IPS-NIHi7 (cell line): ENCODE data around the gene CGN.
"Not testable (repeated sequence)": the region's sequence is repeated elsewhere in the genome, so short reads cannot be mapped to it uniquely, and the experiment has no call there.

ENCODE experiments used
- DNase-seq: peaks from one replicate; pipeline ENCODE4 v3.0.0; 2012; ENCODE audit warnings: mixed read lengths; ENCODE audit errors: extremely low spot score

CGN gene

DNA sequence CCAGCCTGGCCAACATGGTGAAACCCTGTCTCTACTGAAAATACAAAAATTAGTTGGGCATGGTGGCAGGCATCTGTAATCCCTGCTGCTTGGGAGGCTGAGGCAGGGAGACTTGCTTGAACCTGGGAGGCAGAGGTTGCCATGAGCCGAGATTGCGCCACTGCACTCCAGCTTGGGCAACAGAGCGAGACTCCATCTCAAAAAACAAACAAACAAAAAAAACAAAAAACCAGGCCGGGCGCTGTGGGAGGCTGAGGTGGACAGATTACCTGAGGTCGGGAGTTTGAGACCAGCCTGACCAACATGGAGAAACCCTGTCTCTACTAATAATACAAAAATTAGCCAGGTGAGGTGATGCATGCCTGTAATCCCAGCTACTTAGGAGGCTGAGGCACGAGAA is 11.2 kb downstream of the CGN start:
- DNase-seq: not testable (repeated sequence)

DNA sequence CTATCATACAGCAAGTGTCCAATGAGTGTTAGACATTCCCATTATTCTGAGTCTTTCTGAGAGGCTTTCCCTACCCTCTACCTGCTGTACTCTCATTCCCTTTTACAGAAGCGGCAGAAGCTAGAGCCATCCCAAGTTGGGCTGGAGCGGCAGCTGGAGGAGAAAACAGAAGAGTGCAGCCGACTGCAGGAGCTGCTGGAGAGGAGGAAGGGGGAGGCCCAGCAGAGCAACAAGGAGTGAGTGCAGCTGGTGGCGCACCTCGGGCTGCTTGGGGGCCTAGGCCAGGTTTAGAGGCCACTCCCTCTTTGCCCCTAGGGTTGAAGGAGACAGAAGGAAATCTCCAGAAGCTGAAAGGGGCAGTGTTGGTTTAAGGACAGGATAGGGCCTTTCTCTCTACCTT is 12.1 kb downstream of the CGN start:
- no peak for DNase-seq

DNA sequence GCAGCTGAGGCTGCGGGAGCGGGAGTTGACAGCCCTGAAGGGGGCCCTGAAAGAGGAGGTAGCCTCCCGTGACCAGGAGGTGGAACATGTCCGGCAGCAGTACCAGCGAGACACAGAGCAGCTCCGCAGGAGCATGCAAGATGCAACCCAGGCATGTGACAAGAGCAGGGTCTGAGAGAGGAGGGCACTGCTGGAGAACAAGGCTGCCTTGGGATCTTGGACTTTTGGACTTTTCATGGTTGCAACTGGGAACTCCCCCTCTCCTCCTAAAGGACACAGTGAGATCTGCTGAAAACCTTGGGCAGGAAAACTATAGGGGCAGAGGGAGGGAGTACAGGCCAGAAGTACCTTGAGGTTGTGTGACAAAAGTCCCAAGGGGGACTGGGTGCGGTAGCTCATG is 13.5 kb downstream of the CGN start:
- DNase-seq: no peak

DNA sequence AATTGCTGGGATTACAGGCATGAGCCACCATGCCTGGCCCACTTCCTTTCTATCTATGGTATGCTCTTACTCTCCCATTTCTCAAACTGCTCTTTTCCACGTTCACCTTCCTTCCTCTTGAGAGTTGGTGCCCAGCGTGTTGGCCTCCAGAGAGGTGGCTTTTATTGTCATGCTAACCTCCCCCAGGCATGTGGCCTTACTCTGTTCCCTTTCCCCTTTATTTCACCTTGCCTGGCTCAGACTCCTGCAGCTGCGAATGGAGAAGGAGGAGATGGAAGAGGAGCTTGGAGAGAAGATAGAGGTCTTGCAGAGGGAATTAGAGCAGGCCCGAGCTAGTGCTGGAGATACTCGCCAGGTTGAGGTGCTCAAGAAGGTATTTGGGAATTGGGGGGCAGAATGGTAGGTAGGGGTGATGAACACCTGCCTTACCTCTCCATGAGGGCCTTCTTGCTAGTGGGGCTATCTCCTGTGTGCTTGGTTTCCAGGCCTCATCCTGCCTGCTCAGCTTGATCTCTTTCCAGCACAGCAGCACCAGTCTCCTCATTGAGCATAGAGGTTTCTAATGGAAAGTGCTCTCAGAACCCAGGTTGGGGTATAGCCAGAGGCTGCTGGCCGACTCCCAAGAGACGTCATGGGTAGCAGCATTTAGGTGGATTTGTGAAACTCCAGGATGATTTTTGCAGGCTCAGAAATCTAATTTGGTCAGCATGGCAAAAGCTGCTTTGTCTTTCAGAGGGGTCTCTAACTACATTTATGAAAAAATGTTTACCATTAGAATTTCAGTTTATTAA is 15.7 kb downstream of the CGN start:
- no peak for DNase-seq

DNA sequence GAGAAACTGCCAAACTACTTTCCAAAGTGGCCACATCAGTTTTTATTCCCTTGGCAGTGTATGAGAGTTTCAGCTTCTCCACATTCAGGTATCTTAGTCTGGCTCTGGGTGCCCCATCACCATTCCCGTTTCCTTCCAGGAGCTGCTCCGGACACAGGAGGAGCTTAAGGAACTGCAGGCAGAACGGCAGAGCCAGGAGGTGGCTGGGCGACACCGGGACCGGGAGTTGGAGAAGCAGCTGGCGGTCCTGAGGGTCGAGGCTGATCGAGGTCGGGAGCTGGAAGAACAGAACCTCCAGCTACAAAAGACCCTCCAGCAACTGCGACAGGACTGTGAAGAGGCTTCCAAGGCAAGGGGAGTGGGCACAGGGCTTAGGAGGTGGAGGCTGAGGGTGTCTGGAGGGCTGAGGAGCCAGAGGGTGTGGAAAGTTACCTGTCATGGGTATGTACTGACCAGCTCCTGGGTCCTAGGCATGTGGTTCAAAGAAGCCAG is 18.1 kb downstream of the CGN start:
- no peak for DNase-seq

DNA sequence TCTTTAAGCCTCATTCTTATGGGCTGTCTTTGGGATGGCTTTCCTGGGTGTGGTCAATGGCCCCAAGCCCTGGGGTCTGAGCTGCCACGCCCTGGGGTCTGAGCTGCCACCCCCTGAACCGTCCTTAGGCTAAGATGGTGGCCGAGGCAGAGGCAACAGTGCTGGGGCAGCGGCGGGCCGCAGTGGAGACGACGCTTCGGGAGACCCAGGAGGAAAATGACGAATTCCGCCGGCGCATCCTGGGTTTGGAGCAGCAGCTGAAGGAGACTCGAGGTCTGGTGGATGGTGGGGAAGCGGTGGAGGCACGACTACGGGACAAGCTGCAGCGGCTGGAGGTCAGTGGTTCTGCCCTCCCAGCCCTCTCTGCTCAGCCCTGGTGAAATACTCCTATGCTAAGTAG is 18.6 kb downstream of the CGN start:
- no peak for DNase-seq

DNA sequence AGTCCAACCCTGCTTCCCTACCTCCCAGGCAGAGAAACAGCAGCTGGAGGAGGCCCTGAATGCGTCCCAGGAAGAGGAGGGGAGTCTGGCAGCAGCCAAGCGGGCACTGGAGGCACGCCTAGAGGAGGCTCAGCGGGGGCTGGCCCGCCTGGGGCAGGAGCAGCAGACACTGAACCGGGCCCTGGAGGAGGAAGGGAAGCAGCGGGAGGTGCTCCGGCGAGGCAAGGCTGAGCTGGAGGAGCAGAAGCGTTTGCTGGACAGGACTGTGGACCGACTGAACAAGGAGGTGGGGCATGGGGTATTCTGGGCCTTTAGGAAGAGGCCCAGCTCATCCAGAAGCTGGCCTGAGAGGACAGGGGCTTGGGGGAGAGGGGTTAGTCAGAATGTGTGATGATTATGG is 19.3 kb downstream of the CGN start:
- no peak for DNase-seq

DNA sequence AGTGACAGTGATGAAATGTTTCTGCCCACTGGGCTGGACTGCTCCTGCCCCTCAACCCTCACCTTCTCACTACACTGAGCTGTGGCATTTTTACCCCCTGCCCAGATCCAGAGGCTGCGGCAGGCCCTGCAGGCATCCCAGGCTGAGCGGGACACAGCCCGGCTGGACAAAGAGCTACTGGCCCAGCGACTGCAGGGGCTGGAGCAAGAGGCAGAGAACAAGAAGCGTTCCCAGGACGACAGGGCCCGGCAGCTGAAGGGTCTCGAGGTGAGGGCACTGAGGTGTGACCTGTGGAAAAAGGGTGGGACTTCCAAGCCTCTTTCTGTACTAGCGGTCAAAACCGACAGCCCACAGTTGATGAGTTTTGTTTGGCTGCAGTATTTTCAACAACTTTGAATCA is 22.7 kb downstream of the CGN start:
- DNase-seq: no peak

DNA sequence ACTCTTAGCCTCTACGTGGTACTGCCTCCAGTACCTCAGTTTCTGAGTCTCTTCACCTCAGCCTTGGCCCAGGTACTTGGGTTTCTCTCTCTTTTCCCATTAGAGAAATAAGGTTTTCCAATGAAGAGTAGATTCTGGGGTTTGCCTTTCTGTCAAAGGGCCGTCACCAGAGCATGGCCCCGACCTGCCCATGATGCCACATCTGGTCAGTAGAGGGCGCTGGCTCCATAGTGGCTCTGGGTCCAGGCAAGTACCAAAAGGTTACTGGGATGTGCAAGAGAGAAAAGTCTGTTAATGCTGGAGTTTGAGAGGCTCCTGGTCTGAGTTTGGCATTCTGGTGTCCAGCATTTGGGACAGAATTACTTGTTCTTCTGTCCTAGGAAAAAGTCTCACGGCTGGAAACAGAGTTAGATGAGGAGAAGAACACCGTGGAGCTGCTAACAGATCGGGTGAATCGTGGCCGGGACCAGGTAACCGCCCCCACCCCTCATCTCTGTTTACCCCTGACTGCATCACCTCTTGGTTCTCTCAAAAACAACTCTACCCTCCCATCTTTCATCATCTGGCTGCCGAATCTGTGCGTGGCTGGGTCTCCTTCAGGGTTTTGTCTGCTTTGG is 23.6 kb downstream of the CGN start:
- DNase-seq: peak; percentile 83

DNA sequence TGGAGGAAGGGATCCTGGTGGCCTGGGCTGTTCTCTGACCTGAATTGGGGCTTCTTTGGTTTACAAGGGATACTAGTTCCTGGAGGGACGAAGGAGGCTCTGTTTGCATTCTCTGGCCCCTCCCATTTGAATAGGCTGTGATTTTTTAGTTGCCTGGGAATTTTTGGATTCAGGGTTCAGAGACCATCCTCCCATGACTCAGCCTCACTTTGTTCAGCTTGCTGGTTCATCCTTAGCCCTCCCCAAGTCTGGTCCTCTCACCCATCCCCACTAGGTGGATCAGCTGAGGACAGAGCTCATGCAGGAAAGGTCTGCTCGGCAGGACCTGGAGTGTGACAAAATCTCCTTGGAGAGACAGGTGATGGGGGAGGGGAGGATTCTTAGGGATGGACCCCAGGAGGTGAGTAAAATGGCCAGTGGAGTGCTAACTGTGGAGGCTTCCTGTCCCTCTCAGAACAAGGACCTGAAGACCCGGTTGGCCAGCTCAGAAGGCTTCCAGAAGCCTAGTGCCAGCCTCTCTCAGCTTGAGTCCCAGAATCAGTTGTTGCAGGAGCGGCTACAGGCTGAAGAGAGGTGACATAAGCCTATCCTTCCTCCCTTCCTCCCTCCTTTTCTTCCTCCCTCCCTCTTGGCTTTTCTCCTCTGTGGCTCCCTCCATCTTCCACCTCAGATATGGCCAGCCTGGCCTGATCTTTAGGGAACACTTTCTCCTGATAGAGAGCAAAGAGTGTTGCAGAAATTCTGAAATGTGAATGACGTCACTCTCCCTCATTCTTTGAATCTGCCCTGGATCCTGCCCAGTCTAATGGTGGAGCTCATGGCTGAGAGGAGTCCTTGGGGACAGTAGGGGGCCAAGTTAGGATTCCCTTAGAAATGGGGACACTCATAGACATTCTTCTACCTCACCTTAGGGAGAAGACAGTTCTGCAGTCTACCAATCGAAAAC is 24.4 kb downstream of the CGN start:
- no peak for DNase-seq

DNA sequence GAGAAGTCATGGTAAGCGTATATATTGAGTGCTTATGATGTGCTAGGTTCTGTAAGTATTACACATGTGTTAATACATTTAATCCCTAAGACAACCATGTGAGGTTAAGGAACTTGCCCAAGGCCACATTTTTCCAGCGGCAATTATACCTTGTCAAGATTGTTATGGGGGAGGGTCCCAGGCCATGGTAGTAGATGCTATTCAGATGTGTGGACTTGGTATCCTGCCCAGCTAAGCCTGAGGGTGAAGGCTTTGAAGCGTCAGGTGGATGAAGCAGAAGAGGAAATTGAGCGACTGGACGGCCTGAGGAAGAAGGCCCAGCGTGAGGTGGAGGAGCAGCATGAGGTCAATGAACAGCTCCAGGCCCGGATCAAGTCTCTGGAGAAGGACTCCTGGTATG is 25.3 kb downstream of the CGN start:
- DNase-seq: no peak

DNA sequence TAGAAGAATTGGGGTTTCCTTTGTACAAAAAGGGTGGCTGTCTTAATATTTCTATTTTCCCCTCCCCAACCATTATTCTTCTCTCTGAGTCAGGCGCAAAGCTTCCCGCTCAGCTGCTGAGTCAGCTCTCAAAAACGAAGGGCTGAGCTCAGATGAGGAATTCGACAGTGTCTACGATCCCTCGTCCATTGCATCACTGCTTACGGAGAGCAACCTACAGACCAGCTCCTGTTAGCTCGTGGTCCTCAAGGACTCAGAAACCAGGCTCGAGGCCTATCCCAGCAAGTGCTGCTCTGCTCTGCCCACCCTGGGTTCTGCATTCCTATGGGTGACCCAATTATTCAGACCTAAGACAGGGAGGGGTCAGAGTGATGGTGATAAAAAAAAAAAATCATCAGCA is 25.9 kb downstream of the CGN start:
- DNase-seq: no peak

DNA sequence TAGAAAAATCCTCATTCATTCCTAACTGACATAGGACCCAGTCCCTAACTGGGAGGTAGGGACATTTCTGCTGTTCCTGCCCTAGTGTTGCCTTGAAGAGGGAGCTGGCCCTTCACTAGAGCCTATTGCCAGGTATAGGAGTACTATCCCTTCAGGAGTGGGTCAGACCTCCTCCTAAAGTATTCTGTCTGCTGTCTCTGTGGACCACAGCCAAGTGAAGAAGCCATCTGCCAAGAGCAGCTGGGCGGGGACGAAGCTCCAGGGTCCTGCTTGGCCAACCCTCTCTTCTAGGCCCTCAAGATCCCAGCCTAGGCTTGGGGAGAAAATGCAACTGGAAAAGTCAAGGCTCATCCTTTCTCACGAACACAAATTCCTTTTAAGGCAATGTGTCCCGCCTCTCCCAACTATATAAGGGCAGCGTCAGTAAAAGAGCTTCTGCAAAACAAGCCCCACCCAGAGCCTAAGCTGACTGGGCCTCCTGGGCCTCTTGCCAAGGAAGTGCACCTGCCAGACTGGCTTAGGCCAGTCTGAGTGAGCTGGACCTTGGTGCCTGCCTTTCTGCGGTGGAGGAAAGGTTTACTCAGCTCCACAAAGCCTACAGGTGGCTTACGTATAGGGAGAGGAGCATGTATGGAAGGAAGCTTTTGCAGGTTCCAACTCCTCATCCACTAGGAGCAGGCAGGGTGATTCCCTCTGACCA is 28.3 kb downstream of the CGN start:
- DNase-seq: peak; percentile 69

DNA sequence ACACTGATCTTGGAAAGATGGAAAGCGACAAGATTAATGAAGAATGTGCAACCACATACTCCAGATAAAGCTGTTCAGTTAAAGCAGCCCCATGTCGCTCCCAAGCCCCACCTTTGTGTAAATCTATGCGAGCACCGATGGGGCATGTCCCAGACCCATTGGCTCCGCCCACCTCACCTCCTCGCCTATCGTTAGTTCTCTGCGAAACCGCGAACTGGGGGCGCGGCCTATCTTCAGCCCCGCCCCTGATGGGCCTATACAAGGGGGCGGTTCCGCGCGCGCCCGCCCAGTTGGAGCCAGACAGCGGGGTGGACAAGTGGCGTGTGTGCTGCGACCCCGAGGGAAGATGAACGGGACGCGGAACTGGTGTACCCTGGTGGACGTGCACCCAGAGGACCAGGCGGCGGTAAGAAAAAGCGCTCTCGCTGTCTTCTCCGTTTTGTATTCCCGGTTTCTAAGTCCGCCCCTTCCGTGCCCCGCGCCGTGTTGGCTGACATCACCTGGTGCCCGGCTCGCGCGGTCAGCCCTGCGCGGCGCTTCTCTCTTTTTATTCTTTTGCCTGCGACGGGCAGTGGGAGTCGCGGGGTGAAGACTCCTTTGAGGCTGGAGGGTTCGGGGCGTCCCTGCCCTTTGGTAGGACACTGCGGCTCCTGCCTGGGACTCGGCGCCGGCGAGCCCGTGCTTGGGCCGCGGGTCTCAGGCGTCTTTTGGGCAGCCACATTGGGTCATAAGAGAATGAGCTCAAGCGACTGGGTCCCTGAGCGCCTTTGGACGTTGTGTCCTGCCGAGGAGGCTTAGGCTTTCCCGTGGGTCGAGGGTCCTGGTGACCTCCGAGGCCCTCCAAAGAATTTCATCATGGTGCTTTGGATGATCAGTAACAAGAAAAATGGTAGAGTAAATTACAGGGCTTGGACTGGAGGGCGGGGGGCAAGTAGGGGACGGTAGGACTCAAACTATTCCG is 29.1 kb downstream of the CGN start, which contains the start of gene TUFT1:
TSS of gene TUFT1 (plus strand) at position 289 of the 961 bp plus-strand sequence. CDS start at position 347, 58 bp downstream.
- DNase-seq: peak; percentile 95

DNA sequence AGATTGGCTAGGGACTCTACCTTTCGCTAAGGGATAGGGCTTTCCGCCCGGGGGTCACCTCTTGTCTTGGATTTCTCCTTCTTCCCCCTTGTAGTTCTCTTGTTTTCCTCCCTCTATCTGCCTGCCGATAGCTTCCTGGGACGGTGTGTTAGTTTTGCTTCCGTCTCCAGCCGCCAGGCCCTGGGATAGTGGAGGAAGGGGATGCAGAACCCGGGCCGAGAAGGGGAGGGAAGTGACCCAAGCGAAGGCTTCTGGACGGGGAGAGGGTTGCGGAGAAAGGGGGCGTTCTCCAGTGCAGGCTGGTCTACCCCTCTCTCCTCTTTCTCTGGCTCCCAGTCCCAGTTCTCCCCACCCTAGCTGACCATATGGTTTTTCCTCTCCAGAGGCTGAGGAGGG is 29.8 kb downstream of the CGN start:
- peak; percentile 69 for DNase-seq

DNA sequence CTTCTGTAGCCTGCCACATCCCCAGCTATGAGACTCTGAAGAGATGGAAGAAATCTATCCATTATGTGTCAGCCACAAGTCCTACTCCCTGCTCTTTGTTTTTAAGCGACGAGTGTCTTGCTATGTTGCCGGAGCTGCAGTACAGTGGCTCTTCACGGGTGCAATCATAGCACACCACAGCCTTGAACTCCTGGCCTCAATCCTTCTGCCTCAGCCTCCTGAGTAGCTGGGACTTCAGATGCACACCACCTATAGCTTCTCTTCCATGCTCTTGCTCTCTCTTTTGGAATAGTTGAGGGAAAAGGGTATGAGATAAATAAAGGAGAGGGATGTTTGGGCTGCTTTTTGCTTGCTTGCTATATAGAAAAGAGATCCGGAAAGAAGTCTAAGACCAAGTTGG is 30.6 kb downstream of the CGN start:
- no peak for DNase-seq

DNA sequence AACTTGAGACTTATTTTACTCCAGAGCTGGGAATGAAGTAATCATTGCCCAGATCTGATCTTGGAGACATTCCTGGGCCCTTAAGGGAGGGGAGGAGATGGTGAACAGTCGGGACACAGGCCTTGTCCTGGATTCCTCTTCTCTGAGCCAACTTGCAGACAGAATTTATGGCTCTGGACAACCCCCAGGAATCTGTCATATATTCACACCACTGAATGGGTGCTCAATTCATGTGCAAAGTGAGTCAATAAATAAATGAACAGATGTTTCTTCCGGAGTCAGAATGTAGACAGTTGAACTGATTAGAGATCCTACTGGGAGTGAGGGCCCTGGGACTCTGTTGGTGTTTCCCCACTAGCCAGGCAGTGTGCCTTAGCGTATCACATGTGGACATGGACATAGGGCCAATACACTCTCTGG is 31.5 kb downstream of the CGN start:
- no peak for DNase-seq

DNA sequence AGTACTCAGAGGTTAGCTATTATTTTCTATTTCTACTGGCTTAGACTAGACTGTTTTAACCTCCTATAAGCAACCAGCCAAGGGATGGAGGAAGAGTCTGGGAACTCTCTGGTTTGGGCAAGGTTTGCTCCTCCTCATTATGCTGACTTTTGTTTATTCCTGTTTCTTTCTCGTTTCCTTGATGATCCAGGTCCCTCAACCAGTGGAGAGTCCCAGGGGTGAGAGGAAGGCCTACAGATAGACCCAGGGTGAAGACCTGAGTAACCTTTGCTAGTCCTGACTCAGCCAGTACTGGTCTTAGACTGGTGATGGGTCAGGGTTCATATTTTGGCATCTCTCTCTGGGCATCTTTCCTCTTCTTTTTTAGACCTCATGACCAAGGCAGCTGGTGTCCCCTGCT is 34.4 kb downstream of the CGN start:
- DNase-seq: no peak

DNA sequence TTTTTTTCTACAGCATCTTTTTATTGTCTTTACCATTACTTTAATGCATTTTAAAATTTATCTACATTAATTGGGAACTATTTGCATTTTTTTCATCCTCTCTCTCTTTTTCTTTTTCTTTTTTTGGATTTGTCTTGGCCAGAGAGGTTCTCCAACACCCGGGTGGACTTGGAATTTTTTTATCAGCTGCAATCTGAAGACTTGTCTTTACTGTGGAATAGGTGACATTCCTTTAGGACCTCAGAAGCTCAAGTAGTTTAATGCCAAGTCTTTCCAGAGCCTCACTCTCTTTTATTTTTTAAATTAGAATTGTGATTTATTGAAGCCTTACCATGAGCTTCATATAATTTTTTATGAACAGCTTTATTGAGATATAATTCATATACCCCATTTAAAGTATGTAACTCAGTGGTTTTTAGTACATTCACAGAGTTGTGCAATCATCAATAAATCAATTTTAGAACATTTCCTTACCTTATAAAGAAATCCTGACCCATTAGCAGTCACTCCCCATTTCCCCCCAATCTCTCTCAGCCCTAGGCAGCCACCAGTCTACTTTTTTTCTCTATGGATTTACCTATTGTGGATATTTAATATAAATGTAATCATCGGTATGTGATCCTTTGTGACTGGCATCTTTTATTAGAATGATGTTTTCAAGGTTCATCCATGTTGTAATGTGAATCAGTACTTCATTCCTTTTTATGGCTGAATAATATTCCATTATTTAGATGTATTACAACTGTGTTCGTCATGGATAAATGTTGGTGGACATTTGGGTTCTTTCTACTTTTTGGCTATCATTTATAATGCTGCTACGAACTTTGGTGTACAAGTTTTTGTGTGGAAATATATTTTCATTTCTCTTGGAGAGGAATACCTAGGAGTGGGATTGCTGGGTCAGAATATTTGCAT is 35.1 kb downstream of the CGN start:
- no peak for DNase-seq
